ENCODE data around the gene BCO1. TPM values are rescaled to one million over a fixed set of nuclear protein-coding genes. Genes with fewer than 3 reads are reported as not detected.

The BCO1 gene
- total and polyA plus RNA-seq, 2 of the 4 experiments (the other 2 are of a cell fraction): not detected

GRCh38 chr16:81277541-81278080 is 39.1 kb downstream of the BCO1 start:
- no peaks in the 10 kb centered on the region for H3K36me3 ChIP-seq (ENCODE audit: control insufficient read depth, insufficient read depth, low read length)
- no peak overlapping the region for H3K23ac ChIP-seq (ENCODE audit: low read depth, low read length)
- H2AFZ ChIP-seq (replicated peaks; ENCODE audit: low read length, poor library complexity): no peak overlapping the region
- no peak overlapping the region for H2AK9ac ChIP-seq (replicated peaks; ENCODE audit: low read depth, low read length, poor library complexity)
- H2BK120ac ChIP-seq (ENCODE audit: low read depth, low read length): no peak overlapping the region
- H3K79me1 ChIP-seq (ENCODE audit: low read depth in 1 of 2, low read length in 2 of 2): no peaks in the 10 kb centered on the region
- H4K91ac ChIP-seq (ENCODE audit: insufficient read depth, low read depth, low read length): no peak overlapping the region
- no peak overlapping the region for H2BK15ac ChIP-seq (ENCODE audit: low read depth, low read length)
- H3K14ac ChIP-seq (replicated peaks; ENCODE audit: low read depth, low read length): no peak overlapping the region
- DNase-seq (no peak), ATAC-seq (ENCODE audit: low read depth) (no peak)
- H3K27me3 ChIP-seq (ENCODE audit: control insufficient read depth, insufficient read depth, low read length): peaks cover 2% of the 10 kb centered on the region; the same call in 1 of the 2 replicates
- WGBS, 2 experiments (ENCODE audit: extremely low coverage in 2 of 2, insufficient read length in 1 of 2): 70% methylated on average over 2 of the region's 6 CpGs; no CpG with 5 or more reads in 1 of the 2 experiments
- in situ Hi-C loops (cut with MboI; ENCODE audit: low sequenced_read_pairs) (no loop called here), intact Hi-C loops (cut with micrococcal nuclease) (no loop called here), dilution Hi-C loops (cut with HindIII; ENCODE audit: low sequenced_read_pairs, unreplicated experiment) (no loop called here)
- CTCF ChIA-PET: no interaction called here
- H3K18ac ChIP-seq (ENCODE audit: low read depth, low read length): no peak overlapping the region
- H3K9ac ChIP-seq (ENCODE audit: low read depth, low read length): no peak overlapping the region
- no peaks in the 10 kb centered on the region for H3K9me1 ChIP-seq (ENCODE audit: insufficient read depth, low read length)
- no peak for TF ChIP-seq CHD1 (IDR thresholded peaks at IDR 0.05; ENCODE audit: low read depth, low read length)
- TF ChIP-seq POLR2A (IDR thresholded peaks at IDR 0.05; ENCODE audit: low read depth, low read length): no peak
- no peak for TF ChIP-seq BHLHE40 (IDR thresholded peaks at IDR 0.05; ENCODE audit: low read depth, low read length)
- TF ChIP-seq RCOR1 (IDR thresholded peaks at IDR 0.05; ENCODE audit: insufficient replicate concordance, low read length): no peak
- no peak for TF ChIP-seq USF2 (IDR thresholded peaks at IDR 0.05; ENCODE audit: low read depth, low read length)
- TF ChIP-seq ELK1 (IDR thresholded peaks at IDR 0.05; ENCODE audit: borderline replicate concordance, low read depth, low read length): no peak
- no peak for TF ChIP-seq NFE2L2 (IDR thresholded peaks at IDR 0.05; ENCODE audit: low read depth, low read length)
- no peak for TF ChIP-seq MAFK (IDR thresholded peaks at IDR 0.05; ENCODE audit: low read depth, low read length)
- no peak for TF ChIP-seq MAZ (IDR thresholded peaks at IDR 0.05; ENCODE audit: borderline replicate concordance, low read depth, low read length)
- no peak for TF ChIP-seq MXI1 (IDR thresholded peaks at IDR 0.05; ENCODE audit: borderline replicate concordance, low read depth, low read length)
- TF ChIP-seq RFX5 (IDR thresholded peaks at IDR 0.05; ENCODE audit: low read depth, low read length): no peak
- no peak for TF ChIP-seq CEBPB (IDR thresholded peaks at IDR 0.05; ENCODE audit: low read depth, low read length)
- TF ChIP-seq CTCF (conservative IDR thresholded peaks at IDR 0.05; ENCODE audit: low read depth, low read length): no peak
- TF ChIP-seq SMC3 (IDR thresholded peaks at IDR 0.05; ENCODE audit: low read depth, low read length): no peak
- TF ChIP-seq FOS (IDR thresholded peaks at IDR 0.05; ENCODE audit: low read depth, low read length): no peak
- H4K5ac ChIP-seq (ENCODE audit: low read depth, low read length): no peak overlapping the region
- H3K56ac ChIP-seq (ENCODE audit: extremely low read depth, insufficient read depth, low read length): no peak overlapping the region
- H3K4me2 ChIP-seq (ENCODE audit: low read depth, low read length): no peak overlapping the region
- POLR2A ChIA-PET (ENCODE audit: unreplicated experiment): no interaction called here
- no TSS peak for BruUV-seq (replicated peaks)
- H3K4me1 ChIP-seq (ENCODE audit: control insufficient read depth, insufficient read depth, low read length): no peaks in the 10 kb centered on the region
- H3K9me3 ChIP-seq (ENCODE audit: control insufficient read depth, insufficient read depth, low read length): no peaks in the 10 kb centered on the region
- no peak overlapping the region for H4K8ac ChIP-seq (ENCODE audit: low read depth in 2 of 2, low read length in 2 of 2)
- H3K27ac ChIP-seq (ENCODE audit: insufficient read depth, low read length): no peak overlapping the region
- H3K4me3 ChIP-seq (ENCODE audit: insufficient read depth, low read depth, low read length): no peak overlapping the region
- no peak overlapping the region for H2AK5ac ChIP-seq (ENCODE audit: low read depth, low read length)
- no peaks in the 10 kb centered on the region for H4K20me1 ChIP-seq (ENCODE audit: insufficient read depth, low read length)
- no peak overlapping the region for H3K4ac ChIP-seq (ENCODE audit: low read depth, low read length)
- no peak overlapping the region for H2BK20ac ChIP-seq (ENCODE audit: low read depth, low read length)
- H2BK5ac ChIP-seq (ENCODE audit: low read depth, low read length, poor library complexity, severe bottlenecking): no peak overlapping the region

All from IMR-90 (cell line).